Body of pancreas (tissue), 4 donors: ENCODE data around the gene RAB11FIP4.

Experiments used
- CTCF ChIP-seq, 7 experiments: fragments of 450-650 bp in 4 of 7; fragments of 200-600 bp in 3 of 7; sonication (generic) in 3 of 7; IDR thresholded peaks; one replicate each; pipeline ENCODE4 v1.5.1; 2016 to 2019; ENCODE audit warnings: antibody characterized with exemption in 7 of 7
- POLR2A ChIP-seq, 3 donors: fragments of 450-650 bp; IDR thresholded peaks; one replicate each; pipeline ENCODE4 v1.6.1; 2016; ENCODE audit warnings: antibody characterized with exemption in 3 of 3, mild to moderate bottlenecking in 2 of 3

- TF ChIP-seq CTCF (IDR thresholded peaks at IDR 0.05), result no peak
- TF ChIP-seq POLR2A (IDR thresholded peaks at IDR 0.05), result no peak
Measured at GRCh38 chr17:31568539-31568938, 177.1 kb downstream of the RAB11FIP4 start.
